Muscle layer of duodenum (tissue), 2 donors: ENCODE results near the gene IL37.

Source experiments
- H3K27ac ChIP-seq: one replicate; pipeline ENCODE4 v1.7.0; 2013; ENCODE audit warnings: mild to moderate bottlenecking, low read length
- H3K27me3 ChIP-seq: one replicate; pipeline ENCODE4 v1.7.0; 2013; ENCODE audit warnings: low read depth, mild to moderate bottlenecking, control low read depth, low read length
- H3K36me3 ChIP-seq, 2 donors: one replicate each; pipeline ENCODE4 v1.7.0; 2013; ENCODE audit warnings: low read length in 2 of 2, control low read depth in 1 of 2, mild to moderate bottlenecking in 1 of 2; ENCODE audit not compliant: insufficient read depth in 2 of 2, control insufficient read depth in 1 of 2
- H3K4me1 ChIP-seq, 2 donors: one replicate each; pipeline ENCODE4 v1.7.0; 2013; ENCODE audit warnings: low read length in 2 of 2, mild to moderate bottlenecking in 2 of 2, control low read depth in 1 of 2, moderate library complexity in 1 of 2; ENCODE audit not compliant: insufficient read depth in 2 of 2, control insufficient read depth in 1 of 2
- H3K4me3 ChIP-seq, 2 donors: one replicate each; pipeline ENCODE4 v1.7.0; 2013; ENCODE audit warnings: low read length in 2 of 2, low read depth in 1 of 2, mild to moderate bottlenecking in 1 of 2
- H3K9me3 ChIP-seq, 2 donors: one replicate each; pipeline ENCODE4 v1.7.0; 2013; ENCODE audit warnings: low read length in 2 of 2, control low read depth in 1 of 2, mild to moderate bottlenecking in 1 of 2; ENCODE audit not compliant: control insufficient read depth in 1 of 2
- donor health status: healthy.

Gene IL37

GRCh38 chr2:112915300-112916144 lies 4.6 kb downstream of the IL37 start:
- no peaks in the 10 kb centered on the region for H3K27me3 ChIP-seq
- no peaks in the 10 kb centered on the region for H3K9me3 ChIP-seq
- no peaks in the 10 kb centered on the region for H3K4me1 ChIP-seq
- H3K27ac ChIP-seq = no peak overlapping the region
- no peaks in the 10 kb centered on the region for H3K36me3 ChIP-seq
- no peak overlapping the region for H3K4me3 ChIP-seq

- Histone ChIP-seq H3K27me3 (no peaks in the 10 kb centered on the region), H3K36me3 (no peaks in the 10 kb centered on the region), H3K4me3 (no peak overlapping the region), H3K27ac (no peak overlapping the region), H3K9me3 (no peaks in the 10 kb centered on the region), H3K4me1 (no peaks in the 10 kb centered on the region)
Observed at GRCh38 chr2:112916145-112916571, 5.2 kb downstream of the IL37 start.

- Histone ChIP-seq H3K9me3 (no peaks in the 10 kb centered on the region), H3K4me3 (no peak overlapping the region), H3K4me1 (no peaks in the 10 kb centered on the region), H3K27ac (no peak overlapping the region), H3K27me3 (no peaks in the 10 kb centered on the region), H3K36me3 (no peaks in the 10 kb centered on the region)
Observed at GRCh38 chr2:112916625-112917247, 5.8 kb downstream of the IL37 start.

- Histone ChIP-seq H3K4me1 (no peaks in the 10 kb centered on the region), H3K27ac (no peak overlapping the region), H3K27me3 (no peaks in the 10 kb centered on the region), H3K36me3 (no peaks in the 10 kb centered on the region), H3K4me3 (no peak overlapping the region), H3K9me3 (no peaks in the 10 kb centered on the region)
Observed at GRCh38 chr2:112917856-112918255, 6.9 kb downstream of the IL37 start.

GRCh38 chr2:112918256-112918655 lies 7.3 kb downstream of the IL37 start:
- no peaks in the 10 kb centered on the region for H3K4me1 ChIP-seq
- H3K9me3 ChIP-seq = no peaks in the 10 kb centered on the region
- H3K27ac ChIP-seq = no peak overlapping the region
- no peaks in the 10 kb centered on the region for H3K36me3 ChIP-seq
- H3K27me3 ChIP-seq = no peaks in the 10 kb centered on the region
- H3K4me3 ChIP-seq = no peak overlapping the region

GRCh38 chr2:112919086-112919485 lies 8.1 kb downstream of the IL37 start:
- no peaks in the 10 kb centered on the region for H3K27me3 ChIP-seq
- no peaks in the 10 kb centered on the region for H3K36me3 ChIP-seq
- no peaks in the 10 kb centered on the region for H3K9me3 ChIP-seq
- H3K4me1 ChIP-seq = no peaks in the 10 kb centered on the region
- no peak overlapping the region for H3K4me3 ChIP-seq
- H3K27ac ChIP-seq = no peak overlapping the region

GRCh38 chr2:112920923-112921532 lies 10.1 kb downstream of the IL37 start:
- H3K27me3 ChIP-seq = no peaks in the 10 kb centered on the region
- no peak overlapping the region for H3K4me3 ChIP-seq
- H3K27ac ChIP-seq = no peak overlapping the region
- no peaks in the 10 kb centered on the region for H3K36me3 ChIP-seq
- H3K4me1 ChIP-seq = no peaks in the 10 kb centered on the region
- no peaks in the 10 kb centered on the region for H3K9me3 ChIP-seq

GRCh38 chr2:112921982-112922381 lies 11.0 kb downstream of the IL37 start:
- Histone ChIP-seq H3K9me3 (no peaks in the 10 kb centered on the region), H3K36me3 (no peaks in the 10 kb centered on the region), H3K27me3 (no peaks in the 10 kb centered on the region), H3K4me3 (no peak overlapping the region), H3K27ac (no peak overlapping the region), H3K4me1 (no peaks in the 10 kb centered on the region)

GRCh38 chr2:112923237-112923966 lies 12.4 kb downstream of the IL37 start:
- Histone ChIP-seq H3K27me3 (no peaks in the 10 kb centered on the region), H3K9me3 (no peaks in the 10 kb centered on the region), H3K27ac (no peak overlapping the region), H3K36me3 (no peaks in the 10 kb centered on the region), H3K4me1 (no peaks in the 10 kb centered on the region), H3K4me3 (no peak overlapping the region)

GRCh38 chr2:112923967-112924338 lies 13.0 kb downstream of the IL37 start:
- Histone ChIP-seq H3K9me3 (no peaks in the 10 kb centered on the region), H3K4me3 (no peak overlapping the region), H3K36me3 (no peaks in the 10 kb centered on the region), H3K27ac (no peak overlapping the region), H3K4me1 (no peaks in the 10 kb centered on the region), H3K27me3 (no peaks in the 10 kb centered on the region)

GRCh38 chr2:112924360-112924759 lies 13.4 kb downstream of the IL37 start:
- H3K9me3 ChIP-seq = no peaks in the 10 kb centered on the region
- no peaks in the 10 kb centered on the region for H3K4me1 ChIP-seq
- H3K27me3 ChIP-seq = no peaks in the 10 kb centered on the region
- no peak overlapping the region for H3K4me3 ChIP-seq
- no peak overlapping the region for H3K27ac ChIP-seq
- H3K36me3 ChIP-seq = no peaks in the 10 kb centered on the region
